OCI-LY3 (cell line): ENCODE measurements around the gene MOB3C.

ENCODE experiments used
- CTCF ChIP-seq: fragments of 200-600, 300-600 bp; sonication (generic); IDR thresholded peaks from 2 replicates; pipeline ENCODE4 v1.5.1; 2014; ENCODE audit warnings: antibody characterized with exemption, low read length, low read depth
- EZH2phosphoT487 ChIP-seq: fragments of 200-600 bp; shearing (Covaris generic); IDR thresholded peaks from 2 replicates; pipeline ENCODE4 v1.6.1; 2018; ENCODE audit warnings: antibody characterized with exemption, mixed run types, low read depth

GRCh38 chr1:46558966-46559365 lies 57.6 kb downstream of the MOB3C start:
- no peak for TF ChIP-seq CTCF
- TF ChIP-seq EZH2phosphoT487, result no peak
